ENCODE results near the gene ADAT3.

Gene ADAT3

DNA sequence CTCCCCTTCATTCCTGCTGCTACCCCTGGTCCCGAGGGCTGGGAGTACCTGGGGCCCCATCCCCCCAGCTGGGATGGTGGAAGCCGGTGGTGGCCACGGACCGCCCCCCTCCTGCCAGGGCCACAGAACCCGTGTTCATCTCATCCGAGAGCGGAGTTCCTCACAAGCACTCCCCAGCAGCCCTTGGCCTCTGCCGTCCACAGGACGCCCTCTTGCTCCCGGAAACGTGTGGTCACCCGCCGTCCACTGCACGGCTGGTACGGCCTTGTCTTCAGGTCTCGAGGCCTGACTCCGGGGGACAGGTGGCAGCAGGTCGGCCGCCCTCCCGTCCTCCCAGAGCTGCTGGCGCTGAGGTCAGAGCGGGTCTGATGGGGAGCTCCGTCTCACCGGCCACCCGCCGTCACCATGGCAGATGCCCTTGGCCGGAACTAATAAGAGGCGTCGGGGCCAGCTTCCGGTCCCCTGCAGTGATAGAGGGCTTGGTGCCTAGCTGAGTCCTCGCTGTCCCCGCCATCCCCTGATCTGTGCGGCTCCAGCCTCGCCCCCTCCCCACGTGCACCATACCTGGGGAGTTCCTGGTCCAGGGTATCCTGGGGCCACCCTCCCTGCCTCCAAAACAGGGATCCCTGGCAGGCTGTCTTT lies 19.2 kb downstream of the ADAT3 start:
- no peak overlapping the region for H3K9ac ChIP-seq (ENCODE audit: low read length)
- no peak overlapping the region for H3K4me3 ChIP-seq (ENCODE audit: low read length)
- TF ChIP-seq EZH2 (optimal IDR thresholded peaks at IDR 0.05; ENCODE audit: low read depth, low read length) = no peak
- no peak for TF ChIP-seq CTCF (IDR thresholded peaks at IDR 0.05; ENCODE audit: low read length)
- no peak for TF ChIP-seq EZH2phosphoT487 (IDR thresholded peaks at IDR 0.05; ENCODE audit: low read length)

DNA sequence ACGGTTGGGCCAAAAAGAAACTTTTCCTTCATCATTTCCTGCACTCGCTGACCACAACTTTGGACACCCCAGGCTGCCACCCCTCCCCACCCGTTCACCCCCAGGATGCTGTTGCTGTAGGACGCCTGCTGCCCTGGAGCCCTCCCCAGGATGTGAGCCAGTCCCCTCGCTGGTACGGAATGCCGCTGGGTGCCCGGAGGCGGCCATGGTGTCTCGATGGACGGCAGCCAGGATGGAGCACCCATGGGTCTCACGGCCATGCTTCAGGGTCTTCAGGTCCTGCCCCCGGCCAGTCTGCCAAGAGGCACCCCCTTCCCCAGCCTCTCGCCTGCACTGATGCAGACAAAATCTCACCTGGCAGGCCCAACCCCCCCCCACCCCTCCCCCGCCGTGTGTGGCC lies 20.3 kb downstream of the ADAT3 start:
- Histone ChIP-seq H3K9me3 (replicated peaks; ENCODE audit: insufficient read depth, low read length) (no peaks in the 10 kb centered on the region), H3F3A (ENCODE audit: insufficient read depth, low read length) (peaks cover 22% of the 10 kb centered on the region), H3K4me3 (ENCODE audit: low read length) (no peak overlapping the region), H3K27me3 (replicated peaks; ENCODE audit: insufficient read depth, low read length) (no peaks in the 10 kb centered on the region), H3K4me2 (ENCODE audit: low read depth, low read length) (no peak overlapping the region), H3K27ac (ENCODE audit: low read length) (no peak overlapping the region), H4K20me1 (ENCODE audit: insufficient read depth, low read length) (no peaks in the 10 kb centered on the region), H3K4me1 (ENCODE audit: low read length) (peaks cover 20% of the 10 kb centered on the region), H2AFZ (ENCODE audit: low read length) (no peak overlapping the region), H3K9me2 (replicated peaks; ENCODE audit: insufficient read depth, low read length) (no peaks in the 10 kb centered on the region), H3K9ac (ENCODE audit: low read length) (no peak overlapping the region), H3K36me3 (replicated peaks; ENCODE audit: insufficient read depth, low read length) (no peaks in the 10 kb centered on the region), H3K79me2 (ENCODE audit: low read length) (peaks cover 5% of the 10 kb centered on the region; the same call in 1 of the 2 replicates)
- DNase-seq = no peak
- no peak for TF ChIP-seq CTCF (IDR thresholded peaks at IDR 0.05; ENCODE audit: low read length)
- no peak for TF ChIP-seq EZH2 (optimal IDR thresholded peaks at IDR 0.05; ENCODE audit: low read depth, low read length)
- no peak for TF ChIP-seq EZH2phosphoT487 (IDR thresholded peaks at IDR 0.05; ENCODE audit: low read length)

More for the DNA sequence above, 19.2 kb downstream of the ADAT3 start:
- H3K4me2 ChIP-seq (ENCODE audit: low read depth, low read length) = no peak overlapping the region
- no peaks in the 10 kb centered on the region for H3K27me3 ChIP-seq (replicated peaks; ENCODE audit: insufficient read depth, low read length)
- peak overlapping the region; percentile 70; the same call in 1 of the 2 replicates for H3K27ac ChIP-seq (ENCODE audit: low read length)
- no peak for DNase-seq
- H3K4me1 ChIP-seq (ENCODE audit: low read length) = peaks cover 15% of the 10 kb centered on the region
- H2AFZ ChIP-seq (ENCODE audit: low read length) = no peak overlapping the region
- no peaks in the 10 kb centered on the region for H4K20me1 ChIP-seq (ENCODE audit: insufficient read depth, low read length)
- no peaks in the 10 kb centered on the region for H3K9me3 ChIP-seq (replicated peaks; ENCODE audit: insufficient read depth, low read length)
- peaks cover 22% of the 10 kb centered on the region for H3F3A ChIP-seq (ENCODE audit: insufficient read depth, low read length)
- no peaks in the 10 kb centered on the region for H3K36me3 ChIP-seq (replicated peaks; ENCODE audit: insufficient read depth, low read length)
- no peaks in the 10 kb centered on the region for H3K9me2 ChIP-seq (replicated peaks; ENCODE audit: insufficient read depth, low read length)
- peaks cover 5% of the 10 kb centered on the region; the same call in 1 of the 2 replicates for H3K79me2 ChIP-seq (ENCODE audit: low read length)

DNA sequence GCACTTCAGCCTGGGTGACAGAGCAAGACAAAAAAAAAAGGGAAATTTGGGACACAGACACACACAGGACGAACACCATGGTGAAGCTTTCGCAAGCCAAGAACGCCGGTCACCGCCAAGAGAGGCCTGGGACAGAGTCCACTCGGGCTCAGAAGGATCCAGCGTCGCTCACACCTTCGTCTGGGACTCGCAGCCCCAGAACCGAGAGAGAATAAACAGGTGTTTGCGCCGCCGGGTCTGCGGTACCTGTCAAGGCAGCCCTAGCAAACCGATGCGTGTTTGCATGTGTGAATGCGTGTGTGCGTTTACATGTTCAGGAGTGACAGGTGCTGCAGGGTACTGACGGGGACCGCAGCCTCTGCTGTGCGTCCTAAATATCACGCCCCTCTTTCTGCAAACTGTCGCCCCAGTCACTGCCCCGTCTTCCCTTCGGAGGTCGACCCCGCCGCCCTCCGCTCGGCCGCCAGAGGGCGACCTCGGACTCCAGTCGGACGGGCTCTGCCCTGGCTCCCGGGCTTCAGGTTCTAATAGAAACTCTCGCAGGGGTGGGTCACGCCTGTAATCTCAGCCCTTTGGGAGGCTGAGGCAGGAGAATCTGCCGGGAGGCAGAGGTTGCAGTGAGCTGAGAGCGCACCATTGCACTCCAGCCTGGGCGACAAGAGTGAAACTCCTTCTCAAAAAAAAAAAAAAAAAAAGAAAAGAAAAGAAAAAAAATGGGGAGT lies 24.0 kb downstream of the ADAT3 start:
- Histone ChIP-seq H3K9ac (ENCODE audit: low read length) (peak overlapping the region; percentile 15; the same call in 1 of the 2 replicates), H3K9me3 (replicated peaks; ENCODE audit: insufficient read depth, low read length) (no peaks in the 10 kb centered on the region), H3K9me2 (replicated peaks; ENCODE audit: insufficient read depth, low read length) (no peaks in the 10 kb centered on the region), H3K27me3 (replicated peaks; ENCODE audit: insufficient read depth, low read length) (no peaks in the 10 kb centered on the region; the same call in 1 of the 2 replicates), H3K27ac (ENCODE audit: low read length) (no peak overlapping the region), H3K79me2 (ENCODE audit: low read length) (peaks cover 4% of the 10 kb centered on the region; the same call in 1 of the 2 replicates), H4K20me1 (ENCODE audit: insufficient read depth, low read length) (no peaks in the 10 kb centered on the region), H3K4me2 (ENCODE audit: low read depth, low read length) (peak overlapping the region; percentile 96), H2AFZ (ENCODE audit: low read length) (peak overlapping the region; percentile 76), H3K4me1 (ENCODE audit: low read length) (peaks cover 8% of the 10 kb centered on the region), H3F3A (ENCODE audit: insufficient read depth, low read length) (0 out of 2 replicates have a peak, but pooled peaks cover 4% of the 10 kb centered on the region), H3K36me3 (replicated peaks; ENCODE audit: insufficient read depth, low read length) (no peaks in the 10 kb centered on the region), H3K4me3 (ENCODE audit: low read length) (peak overlapping the region; percentile 57)
- peak; percentile 87 for DNase-seq
- TF ChIP-seq CTCF (IDR thresholded peaks at IDR 0.05; ENCODE audit: low read length) (peak; percentile 91), EZH2 (optimal IDR thresholded peaks at IDR 0.05; ENCODE audit: low read depth, low read length) (no peak)
